ENCODE results near the gene SMC6.

SMC6 gene

DNA sequence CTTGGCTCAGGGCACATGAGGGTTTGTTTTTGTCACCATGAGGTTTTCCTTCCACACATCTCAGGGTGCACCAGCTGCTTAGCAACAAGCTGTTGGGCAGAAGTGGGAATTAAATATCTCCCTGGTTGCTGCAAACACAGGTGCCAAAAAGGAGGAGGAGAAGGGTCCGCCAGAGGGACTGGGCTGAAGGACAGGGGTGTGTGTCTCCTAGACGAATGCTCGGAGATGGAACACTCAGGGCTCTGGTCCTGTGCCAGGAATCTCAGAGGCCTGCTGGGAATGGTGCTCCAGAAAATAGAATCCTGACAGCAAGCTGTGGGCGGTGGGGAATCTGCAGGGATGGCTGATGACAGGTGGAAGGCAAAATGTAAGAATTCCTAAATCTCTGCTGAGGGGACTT lies 118.6 kb downstream of the SMC6 start:
- H3K27me3 ChIP-seq (replicated peaks) = no peaks in the 10 kb centered on the region
- in situ Hi-C loops (cut with HindIII; ENCODE audit: low pct_ligation_motif_present, low sequenced_read_pairs) = no loop called here
- H3K36me3 ChIP-seq (replicated peaks) = no peaks in the 10 kb centered on the region
- DNase-seq = no peak
- TF ChIP-seq, protein P1, sequence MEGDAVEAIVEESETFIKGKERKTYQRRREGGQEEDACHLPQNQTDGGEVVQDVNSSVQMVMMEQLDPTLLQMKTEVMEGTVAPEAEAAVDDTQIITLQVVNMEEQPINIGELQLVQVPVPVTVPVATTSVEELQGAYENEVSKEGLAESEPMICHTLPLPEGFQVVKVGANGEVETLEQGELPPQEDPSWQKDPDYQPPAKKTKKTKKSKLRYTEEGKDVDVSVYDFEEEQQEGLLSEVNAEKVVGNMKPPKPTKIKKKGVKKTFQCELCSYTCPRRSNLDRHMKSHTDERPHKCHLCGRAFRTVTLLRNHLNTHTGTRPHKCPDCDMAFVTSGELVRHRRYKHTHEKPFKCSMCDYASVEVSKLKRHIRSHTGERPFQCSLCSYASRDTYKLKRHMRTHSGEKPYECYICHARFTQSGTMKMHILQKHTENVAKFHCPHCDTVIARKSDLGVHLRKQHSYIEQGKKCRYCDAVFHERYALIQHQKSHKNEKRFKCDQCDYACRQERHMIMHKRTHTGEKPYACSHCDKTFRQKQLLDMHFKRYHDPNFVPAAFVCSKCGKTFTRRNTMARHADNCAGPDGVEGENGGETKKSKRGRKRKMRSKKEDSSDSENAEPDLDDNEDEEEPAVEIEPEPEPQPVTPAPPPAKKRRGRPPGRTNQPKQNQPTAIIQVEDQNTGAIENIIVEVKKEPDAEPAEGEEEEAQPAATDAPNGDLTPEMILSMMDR (IDR thresholded peaks at IDR 0.05; ENCODE audit: low read depth, low read length, missing control alignments) = no peak
- H3K4me3 ChIP-seq (ENCODE audit: low read depth, low read length) = no peak overlapping the region
- H3K27ac ChIP-seq = no peak overlapping the region

DNA sequence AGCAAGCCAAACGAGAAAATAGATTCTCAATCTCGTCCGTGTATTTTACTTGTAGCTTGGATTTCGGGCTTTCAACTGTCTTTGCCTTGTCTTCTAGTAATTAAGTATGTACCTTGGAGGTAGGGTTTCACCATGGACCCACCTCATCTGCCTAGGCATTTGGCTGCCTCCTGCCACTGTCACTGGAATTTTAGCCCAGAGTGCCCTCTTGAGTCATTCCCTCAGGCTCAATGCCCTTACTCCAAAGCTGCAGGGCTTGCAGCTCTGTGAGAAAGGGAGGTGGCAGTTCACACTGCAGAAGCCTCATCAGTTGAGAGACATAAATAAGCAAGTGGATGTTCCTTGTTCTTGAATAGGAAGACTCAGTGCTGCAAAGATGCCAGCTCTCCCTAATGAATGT lies 123.5 kb downstream of the SMC6 start:
- Histone ChIP-seq H3K36me3 (replicated peaks) (no peaks in the 10 kb centered on the region), H3K4me3 (ENCODE audit: low read depth, low read length) (no peak overlapping the region), H3K27me3 (replicated peaks) (no peaks in the 10 kb centered on the region), H3K27ac (no peak overlapping the region)
- DNase-seq = no peak
- in situ Hi-C loops (cut with HindIII; ENCODE audit: low pct_ligation_motif_present, low sequenced_read_pairs) = no loop called here
- TF ChIP-seq, protein P1 (IDR thresholded peaks at IDR 0.05; ENCODE audit: low read depth, low read length, missing control alignments) = no peak

DNA sequence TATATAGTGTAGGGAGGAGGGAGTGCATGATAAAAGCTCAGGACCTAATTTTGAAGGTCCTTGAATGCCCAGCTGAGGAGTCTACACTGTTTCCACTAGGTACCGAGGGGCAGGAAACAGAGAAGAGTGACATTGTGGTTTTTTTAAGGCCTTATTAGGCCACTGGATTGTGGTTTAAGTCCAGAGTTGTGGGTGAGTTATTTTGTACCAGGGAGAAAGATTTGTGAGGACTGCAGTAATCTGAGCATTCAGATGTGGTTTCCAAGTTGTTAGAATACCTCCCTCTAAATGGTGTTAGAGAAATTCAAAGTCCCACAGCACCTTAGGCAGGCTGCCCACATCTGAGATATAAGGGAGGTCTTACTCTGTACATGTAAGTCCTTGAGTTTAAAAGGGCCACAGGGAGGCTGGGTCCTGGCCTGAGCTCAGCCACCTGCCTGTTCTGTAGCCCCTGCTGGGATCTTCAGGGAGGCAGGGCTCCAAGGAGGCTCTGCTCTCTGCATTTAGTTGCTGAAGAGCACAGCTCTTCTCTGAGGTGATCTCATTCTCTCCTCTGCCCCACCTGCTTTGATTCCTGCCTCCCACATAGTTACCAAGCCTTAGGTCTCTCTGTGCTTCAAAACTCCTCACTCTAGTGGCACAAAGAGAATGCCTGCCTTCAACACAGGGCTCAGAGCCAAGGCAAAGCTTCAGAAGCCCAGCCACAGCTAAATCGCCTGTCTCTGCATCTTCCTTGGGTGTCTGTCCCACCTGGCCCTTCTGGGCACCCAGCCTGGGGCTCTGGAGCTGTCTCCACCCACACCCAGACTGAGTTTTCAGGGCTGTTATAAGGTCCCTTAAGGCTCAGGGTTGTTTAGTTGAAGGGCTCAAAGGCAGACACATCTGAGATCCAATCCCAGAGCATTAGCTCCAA lies 125.0 kb downstream of the SMC6 start:
- TF ChIP-seq, protein P1 (IDR thresholded peaks at IDR 0.05; ENCODE audit: low read depth, low read length, missing control alignments) = no peak
- no peak for DNase-seq
- no peaks in the 10 kb centered on the region for H3K36me3 ChIP-seq (replicated peaks)
- no peak overlapping the region for H3K4me3 ChIP-seq (ENCODE audit: low read depth, low read length)
- no peaks in the 10 kb centered on the region for H3K27me3 ChIP-seq (replicated peaks)
- no peak overlapping the region for H3K27ac ChIP-seq
- in situ Hi-C loops (cut with HindIII; ENCODE audit: low pct_ligation_motif_present, low sequenced_read_pairs) = no loop called here

DNA sequence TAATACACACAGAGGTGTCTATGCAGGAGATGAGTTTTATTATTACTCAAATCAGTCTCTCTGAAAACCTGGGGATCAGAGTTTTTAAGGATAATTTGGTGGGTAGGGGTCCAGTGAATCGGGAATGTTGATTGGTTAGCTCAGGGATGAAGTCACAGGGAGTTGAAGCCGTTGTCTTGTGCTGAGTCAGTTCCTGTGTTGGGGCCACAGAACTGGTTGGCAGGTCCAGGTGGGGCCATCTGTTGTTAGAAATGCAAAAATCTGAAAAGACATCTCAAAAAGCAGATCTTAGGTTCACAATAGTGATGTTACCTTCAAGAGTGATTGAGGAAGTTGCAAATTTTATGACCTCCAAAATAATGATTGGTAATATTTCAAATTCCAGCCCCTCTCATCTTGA lies 126.2 kb downstream of the SMC6 start:
- in situ Hi-C loops (cut with HindIII; ENCODE audit: low pct_ligation_motif_present, low sequenced_read_pairs) = no loop called here
- Histone ChIP-seq H3K27ac (no peak overlapping the region), H3K4me3 (ENCODE audit: low read depth, low read length) (no peak overlapping the region), H3K27me3 (replicated peaks) (no peaks in the 10 kb centered on the region), H3K36me3 (replicated peaks) (no peaks in the 10 kb centered on the region)
- TF ChIP-seq, protein P1 (IDR thresholded peaks at IDR 0.05; ENCODE audit: low read depth, low read length, missing control alignments) = no peak
- DNase-seq = no peak

DNA sequence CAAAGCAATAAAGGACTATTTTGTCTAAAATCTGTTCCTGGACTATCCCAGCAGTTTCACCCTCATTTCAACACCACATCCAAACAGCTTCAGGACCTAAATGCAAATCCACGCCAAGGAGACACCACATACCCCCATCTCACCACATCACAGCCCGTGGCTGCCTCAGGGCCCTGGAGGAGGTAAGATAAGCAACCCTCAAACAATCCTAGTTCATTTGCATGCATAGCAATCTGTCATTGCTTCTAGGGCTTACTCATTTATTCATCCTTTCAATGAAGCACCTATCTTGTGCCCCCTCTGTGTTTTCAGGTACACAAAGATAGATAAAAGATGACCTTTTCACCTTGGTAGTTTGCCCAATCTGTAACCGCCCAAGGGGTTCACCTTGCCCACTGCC lies 126.6 kb downstream of the SMC6 start:
- in situ Hi-C loops (cut with HindIII; ENCODE audit: low pct_ligation_motif_present, low sequenced_read_pairs) = no loop called here
- Histone ChIP-seq H3K27me3 (replicated peaks) (no peaks in the 10 kb centered on the region), H3K4me3 (ENCODE audit: low read depth, low read length) (no peak overlapping the region), H3K36me3 (replicated peaks) (no peaks in the 10 kb centered on the region), H3K27ac (no peak overlapping the region)
- TF ChIP-seq, protein P1 (IDR thresholded peaks at IDR 0.05; ENCODE audit: low read depth, low read length, missing control alignments) = no peak
- DNase-seq = no peak

Data from brain microvascular endothelial cell (primary cell).